HepG2 (cell line): Measurements from ENCODE around the gene ZNF507. TPM values are rescaled to one million over a fixed set of nuclear protein-coding genes. Genes with fewer than 3 reads are reported as not detected.

ENCODE experiments used
- ATM ChIP-seq: fragments of 450-650 bp; IDR thresholded peaks from 2 replicates; pipeline ENCODE4 v1.7.1; 2017; ENCODE audit warnings: mild to moderate bottlenecking, borderline replicate concordance
- CAMTA2 ChIP-seq: sonication (generic); formaldehyde crosslinking; IDR thresholded peaks from 2 replicates; pipeline ENCODE4 v1.4.0; 2020; ENCODE audit warnings: mild to moderate bottlenecking, missing genetic modification reagents, borderline replicate concordance
- DMAP1 ChIP-seq: IDR thresholded peaks from 2 replicates; pipeline ENCODE4 v1.6.1; 2016
- KDM5B ChIP-seq: sonication (generic); formaldehyde crosslinking; IDR thresholded peaks from 2 replicates; pipeline ENCODE4 v1.4.0; 2020; ENCODE audit warnings: missing genetic modification reagents, mild to moderate bottlenecking, borderline replicate concordance
- NCOA1 ChIP-seq: sonication (generic); formaldehyde crosslinking; IDR thresholded peaks from 2 replicates; pipeline ENCODE4 v1.9.0; 2021; ENCODE audit warnings: missing genetic modification reagents
- NFAT5 ChIP-seq: sonication (generic); formaldehyde crosslinking; IDR thresholded peaks from 2 replicates; pipeline ENCODE4 v1.4.0; 2020; ENCODE audit warnings: missing genetic modification reagents
- REL ChIP-seq: sonication (generic); formaldehyde crosslinking; conservative IDR thresholded peaks from 2 replicates; pipeline ENCODE4 v1.8.0; 2022; ENCODE audit warnings: mild to moderate bottlenecking, missing genetic modification reagents, moderate library complexity
- SMAD9 ChIP-seq: sonication (generic); formaldehyde crosslinking; IDR thresholded peaks from 2 replicates; pipeline ENCODE4 v1.5.1; 2020; ENCODE audit warnings: mild to moderate bottlenecking, missing genetic modification reagents
- SRY ChIP-seq: sonication (generic); formaldehyde crosslinking; IDR thresholded peaks from 2 replicates; pipeline ENCODE4 v1.8.0; 2022; ENCODE audit warnings: mild to moderate bottlenecking, missing genetic modification reagents
- THAP9 ChIP-seq: sonication (generic); formaldehyde crosslinking; IDR thresholded peaks from 2 replicates; pipeline ENCODE4; 2020; ENCODE audit warnings: missing genetic modification reagents, mild to moderate bottlenecking, borderline replicate concordance
- ZNF225 ChIP-seq: sonication (generic); formaldehyde crosslinking; IDR thresholded peaks from 2 replicates; pipeline ENCODE4 v1.4.0; 2020; ENCODE audit warnings: mild to moderate bottlenecking, missing genetic modification reagents
- ZNF317 ChIP-seq: sonication (generic); formaldehyde crosslinking; IDR thresholded peaks from 2 replicates; pipeline ENCODE4 v1.5.0; 2020; ENCODE audit warnings: mild to moderate bottlenecking, missing genetic modification reagents
- ZNF430 ChIP-seq: sonication (generic); formaldehyde crosslinking; IDR thresholded peaks from 2 replicates; pipeline ENCODE4 v1.9.0; 2021; ENCODE audit warnings: mild to moderate bottlenecking, missing genetic modification reagents
- ZNF558 ChIP-seq: sonication (generic); formaldehyde crosslinking; IDR thresholded peaks from 2 replicates; pipeline ENCODE4 v1.9.0; 2022; ENCODE audit warnings: mild to moderate bottlenecking, missing genetic modification reagents, borderline replicate concordance
- ZNF605 ChIP-seq: sonication (generic); formaldehyde crosslinking; IDR thresholded peaks from 2 replicates; pipeline ENCODE4 v1.8.0; 2022; ENCODE audit warnings: mild to moderate bottlenecking, missing genetic modification reagents
- ZNF850 ChIP-seq: sonication (generic); formaldehyde crosslinking; conservative IDR thresholded peaks from 2 replicates; pipeline ENCODE4 v1.9.0; 2021; ENCODE audit warnings: mild to moderate bottlenecking, missing genetic modification reagents
- polyA plus RNA-seq, 8 experiments: library from polyadenylated mRNA; depleted of rRNA in 3 of 8; stranded (reverse) in 7 of 8; unstranded in 1 of 8; fragments of >200 nt; fragmentation: Illumina TruSeq in 4 of 8; extraction: Trizol in 4 of 8; gene quantifications; 2 replicates each; pipeline versions ENCODE4 v1.2.1 to v1.2.3, GENCODE V29; 2011 to 2016; ENCODE audit warnings: low read depth in 4 of 8, missing spikeins in 1 of 8, mixed read lengths in 1 of 8; ENCODE audit not compliant: insufficient read depth in 1 of 8
- total RNA-seq, 5 experiments: library from RNA; depleted of rRNA; stranded (reverse); fragments of >200 nt; fragmentation: Illumina TruSeq; extraction: Trizol; gene quantifications; 2 replicates each; pipeline ENCODE4 v1.2.3, GENCODE V29; 2016; ENCODE audit warnings: low read depth in 1 of 5
- TF ChIP-seq, protein P1 (sequence below): IDR thresholded peaks from 2 replicates; pipeline ENCODE4 v1.6.1; 2016; ENCODE audit warnings: mild to moderate bottlenecking
- TF ChIP-seq, protein P2 (sequence below): sonication (generic); formaldehyde crosslinking; IDR thresholded peaks from 2 replicates; pipeline ENCODE4 v1.5.0; 2020; ENCODE audit warnings: mild to moderate bottlenecking, missing genetic modification reagents

ZNF507 gene
- total and polyA plus RNA-seq, 2 of the 13 experiments (the other 11 are each of a cell fraction or from before 2014, with no cell fraction given): 7.3 to 10.9 TPM

DNA sequence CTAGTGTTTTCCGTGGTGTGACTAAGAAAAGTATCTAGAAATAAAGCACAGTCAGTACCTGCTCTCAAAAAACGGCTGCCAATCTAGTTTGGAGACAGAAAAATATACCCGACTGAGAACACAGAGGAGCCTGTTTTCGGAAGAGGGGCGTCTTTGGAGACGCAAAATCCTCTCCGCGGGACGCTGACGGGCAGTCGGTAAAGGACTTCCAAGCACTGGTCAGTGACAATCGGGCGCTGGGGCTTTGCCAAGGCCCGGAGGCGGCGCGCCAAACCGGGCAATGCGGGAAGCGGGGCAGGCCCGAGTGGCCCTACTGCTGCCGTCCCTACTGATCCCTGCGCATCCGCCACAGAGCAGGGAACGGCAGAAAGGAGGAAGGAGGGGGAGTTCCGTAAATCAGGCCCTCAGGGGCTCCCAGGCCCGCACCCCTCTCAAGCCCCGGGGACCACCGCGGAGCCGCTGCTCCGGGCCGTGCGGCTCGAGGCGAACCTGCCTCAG, 59.6 kb downstream of the ZNF507 start (continued):
- TF ChIP-seq ZNF558: 0 out of 2 replicates have a peak, but pooled peaks have one; percentile 22
- no peak for TF ChIP-seq ZNF605
- TF ChIP-seq, protein P1, sequence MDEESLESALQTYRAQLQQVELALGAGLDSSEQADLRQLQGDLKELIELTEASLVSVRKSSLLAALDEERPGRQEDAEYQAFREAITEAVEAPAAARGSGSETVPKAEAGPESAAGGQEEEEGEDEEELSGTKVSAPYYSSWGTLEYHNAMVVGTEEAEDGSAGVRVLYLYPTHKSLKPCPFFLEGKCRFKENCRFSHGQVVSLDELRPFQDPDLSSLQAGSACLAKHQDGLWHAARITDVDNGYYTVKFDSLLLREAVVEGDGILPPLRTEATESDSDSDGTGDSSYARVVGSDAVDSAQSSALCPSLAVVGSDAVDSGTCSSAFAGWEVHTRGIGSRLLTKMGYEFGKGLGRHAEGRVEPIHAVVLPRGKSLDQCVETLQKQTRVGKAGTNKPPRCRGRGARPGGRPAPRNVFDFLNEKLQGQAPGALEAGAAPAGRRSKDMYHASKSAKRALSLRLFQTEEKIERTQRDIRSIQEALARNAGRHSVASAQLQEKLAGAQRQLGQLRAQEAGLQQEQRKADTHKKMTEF (CRISPR knock-in tag): peak; percentile 82; the same call in 1 of the 2 replicates
- TF ChIP-seq REL (CRISPR knock-in tag): 0 out of 2 replicates have a peak, but pooled peaks have one; percentile 15
- peak; percentile 49; the same call in 1 of the 2 replicates for TF ChIP-seq ZNF430 (CRISPR knock-in tag)
- TF ChIP-seq, protein P2, sequence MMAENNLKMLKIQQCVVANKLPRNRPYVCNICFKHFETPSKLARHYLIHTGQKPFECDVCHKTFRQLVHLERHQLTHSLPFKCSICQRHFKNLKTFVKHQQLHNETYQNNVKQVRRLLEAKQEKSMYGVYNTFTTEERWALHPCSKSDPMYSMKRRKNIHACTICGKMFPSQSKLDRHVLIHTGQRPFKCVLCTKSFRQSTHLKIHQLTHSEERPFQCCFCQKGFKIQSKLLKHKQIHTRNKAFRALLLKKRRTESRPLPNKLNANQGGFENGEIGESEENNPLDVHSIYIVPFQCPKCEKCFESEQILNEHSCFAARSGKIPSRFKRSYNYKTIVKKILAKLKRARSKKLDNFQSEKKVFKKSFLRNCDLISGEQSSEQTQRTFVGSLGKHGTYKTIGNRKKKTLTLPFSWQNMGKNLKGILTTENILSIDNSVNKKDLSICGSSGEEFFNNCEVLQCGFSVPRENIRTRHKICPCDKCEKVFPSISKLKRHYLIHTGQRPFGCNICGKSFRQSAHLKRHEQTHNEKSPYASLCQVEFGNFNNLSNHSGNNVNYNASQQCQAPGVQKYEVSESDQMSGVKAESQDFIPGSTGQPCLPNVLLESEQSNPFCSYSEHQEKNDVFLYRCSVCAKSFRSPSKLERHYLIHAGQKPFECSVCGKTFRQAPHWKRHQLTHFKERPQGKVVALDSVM (CRISPR knock-in tag): peak; percentile 68; the same call in 1 of the 2 replicates
- TF ChIP-seq NFAT5 (CRISPR knock-in tag): peak; percentile 18; the same call in 1 of the 2 replicates
- TF ChIP-seq KDM5B: peak; percentile 92
- TF ChIP-seq THAP9 (CRISPR knock-in tag): peak; percentile 59
- peak; percentile 58; the same call in 1 of the 2 replicates for TF ChIP-seq CAMTA2
- TF ChIP-seq NCOA1 (CRISPR knock-in tag): peak; percentile 64; the same call in 1 of the 2 replicates
- TF ChIP-seq ZNF317: peak; percentile 80
- TF ChIP-seq ZNF225 (CRISPR knock-in tag): peak; percentile 21; the same call in 1 of the 2 replicates
- no peak for TF ChIP-seq ATM
- peak; percentile 40; the same call in 1 of the 2 replicates for TF ChIP-seq ZNF850 (CRISPR knock-in tag)
- no peak for TF ChIP-seq DMAP1 (CRISPR knock-in tag)
- 0 out of 2 replicates have a peak, but pooled peaks have one; percentile 24 for TF ChIP-seq SMAD9
- 0 out of 2 replicates have a peak, but pooled peaks have one; percentile 21 for TF ChIP-seq SRY
